ENCODE results near the gene EYS.

DNA sequence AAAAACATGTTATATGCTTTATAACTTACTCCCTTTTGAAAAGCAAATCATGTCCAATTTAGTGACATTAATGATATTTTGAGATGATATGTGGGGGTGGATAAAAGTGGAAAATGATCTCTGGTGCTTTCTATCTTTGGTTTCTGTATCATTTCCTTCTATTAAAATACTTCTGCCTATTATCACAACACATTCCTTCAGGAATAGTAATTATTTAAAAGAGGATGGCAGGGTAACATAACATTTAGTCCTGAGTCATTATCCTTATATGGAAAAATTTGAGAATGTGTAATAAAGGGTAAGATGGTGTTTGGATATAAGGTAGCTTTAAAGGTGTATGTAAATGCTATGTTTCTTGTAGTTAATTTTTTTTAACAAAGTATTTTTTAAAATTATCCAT lies 1413.7 kb downstream of the EYS start:
- TF ChIP-seq, protein P1, sequence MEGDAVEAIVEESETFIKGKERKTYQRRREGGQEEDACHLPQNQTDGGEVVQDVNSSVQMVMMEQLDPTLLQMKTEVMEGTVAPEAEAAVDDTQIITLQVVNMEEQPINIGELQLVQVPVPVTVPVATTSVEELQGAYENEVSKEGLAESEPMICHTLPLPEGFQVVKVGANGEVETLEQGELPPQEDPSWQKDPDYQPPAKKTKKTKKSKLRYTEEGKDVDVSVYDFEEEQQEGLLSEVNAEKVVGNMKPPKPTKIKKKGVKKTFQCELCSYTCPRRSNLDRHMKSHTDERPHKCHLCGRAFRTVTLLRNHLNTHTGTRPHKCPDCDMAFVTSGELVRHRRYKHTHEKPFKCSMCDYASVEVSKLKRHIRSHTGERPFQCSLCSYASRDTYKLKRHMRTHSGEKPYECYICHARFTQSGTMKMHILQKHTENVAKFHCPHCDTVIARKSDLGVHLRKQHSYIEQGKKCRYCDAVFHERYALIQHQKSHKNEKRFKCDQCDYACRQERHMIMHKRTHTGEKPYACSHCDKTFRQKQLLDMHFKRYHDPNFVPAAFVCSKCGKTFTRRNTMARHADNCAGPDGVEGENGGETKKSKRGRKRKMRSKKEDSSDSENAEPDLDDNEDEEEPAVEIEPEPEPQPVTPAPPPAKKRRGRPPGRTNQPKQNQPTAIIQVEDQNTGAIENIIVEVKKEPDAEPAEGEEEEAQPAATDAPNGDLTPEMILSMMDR (IDR thresholded peaks at IDR 0.05): no peak
- no peak for TF ChIP-seq MXI1 (IDR thresholded peaks at IDR 0.05; ENCODE audit: low read depth, low read length)
- no peak for TF ChIP-seq GABPA (IDR thresholded peaks at IDR 0.05; ENCODE audit: low read depth)
- no peak for TF ChIP-seq RXRA (IDR thresholded peaks at IDR 0.05; ENCODE audit: borderline replicate concordance, low read depth)
- TF ChIP-seq RAD21 (IDR thresholded peaks at IDR 0.05; ENCODE audit: low read length): no peak
- TF ChIP-seq, protein P2, sequence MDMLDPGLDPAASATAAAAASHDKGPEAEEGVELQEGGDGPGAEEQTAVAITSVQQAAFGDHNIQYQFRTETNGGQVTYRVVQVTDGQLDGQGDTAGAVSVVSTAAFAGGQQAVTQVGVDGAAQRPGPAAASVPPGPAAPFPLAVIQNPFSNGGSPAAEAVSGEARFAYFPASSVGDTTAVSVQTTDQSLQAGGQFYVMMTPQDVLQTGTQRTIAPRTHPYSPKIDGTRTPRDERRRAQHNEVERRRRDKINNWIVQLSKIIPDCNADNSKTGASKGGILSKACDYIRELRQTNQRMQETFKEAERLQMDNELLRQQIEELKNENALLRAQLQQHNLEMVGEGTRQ (IDR thresholded peaks at IDR 0.05; ENCODE audit: borderline replicate concordance, low read depth, low read length): no peak
- TF ChIP-seq, protein P3, sequence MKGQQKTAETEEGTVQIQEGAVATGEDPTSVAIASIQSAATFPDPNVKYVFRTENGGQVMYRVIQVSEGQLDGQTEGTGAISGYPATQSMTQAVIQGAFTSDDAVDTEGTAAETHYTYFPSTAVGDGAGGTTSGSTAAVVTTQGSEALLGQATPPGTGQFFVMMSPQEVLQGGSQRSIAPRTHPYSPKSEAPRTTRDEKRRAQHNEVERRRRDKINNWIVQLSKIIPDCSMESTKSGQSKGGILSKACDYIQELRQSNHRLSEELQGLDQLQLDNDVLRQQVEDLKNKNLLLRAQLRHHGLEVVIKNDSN (IDR thresholded peaks at IDR 0.05; ENCODE audit: borderline replicate concordance, low read depth): no peak
- no peak for TF ChIP-seq NRF1 (IDR thresholded peaks at IDR 0.05; ENCODE audit: low read depth, low read length)
- TF ChIP-seq NFIC (IDR thresholded peaks at IDR 0.05; ENCODE audit: borderline replicate concordance): no peak
- TF ChIP-seq ELF1 (IDR thresholded peaks at IDR 0.05): no peak
- no peak for TF ChIP-seq JUND (IDR thresholded peaks at IDR 0.05)

All from SK-N-SH (cell line).